Activated T-cell treated with anti-CD3 and anti-CD28 coated beads, Interleukin-2, amount 50 U/mL, for 24 hours (primary cell): ENCODE data around the gene EYS.
"Not testable (repeated sequence)": the region's sequence is repeated elsewhere in the genome, so short reads cannot be mapped to it uniquely, and the experiment has no call there.

Experiments
- DNase-seq: peaks from one replicate; pipeline ENCODE4 v3.0.0-alpha.2; 2020
- H3K27ac Mint-ChIP-seq: 2 replicates; pipeline ENCODE4 v1.8.0; 2020; ENCODE audit warnings: mild to moderate bottlenecking, mixed read lengths
- H3K27me3 Mint-ChIP-seq: 2 replicates; pipeline ENCODE4 v1.8.0; 2020; ENCODE audit warnings: mixed read lengths
- H3K36me3 Mint-ChIP-seq: 2 replicates; pipeline ENCODE4 v1.8.0; 2020; ENCODE audit warnings: low read depth, mixed read lengths
- H3K4me1 Mint-ChIP-seq: 2 replicates; pipeline ENCODE4 v1.8.0; 2020; ENCODE audit warnings: low read depth, mixed read lengths
- H3K4me3 Mint-ChIP-seq: 2 replicates; pipeline ENCODE4 v1.8.0; 2020; ENCODE audit warnings: mild to moderate bottlenecking, moderate library complexity, mixed read lengths
- H3K9me3 Mint-ChIP-seq: 2 replicates; pipeline ENCODE4 v1.8.0; 2020; ENCODE audit warnings: mixed read lengths

The EYS gene

GRCh38 chr6:65650086-65650485 is 56.9 kb downstream of the EYS start:
- H3K27me3 Mint-ChIP-seq, result no peaks in the 10 kb centered on the region
- no peak overlapping the region for H3K27ac Mint-ChIP-seq
- peaks cover 10% of the 10 kb centered on the region for H3K9me3 Mint-ChIP-seq
- no peaks in the 10 kb centered on the region for H3K36me3 Mint-ChIP-seq
- no peak overlapping the region for H3K4me3 Mint-ChIP-seq
- no peak for DNase-seq
- H3K4me1 Mint-ChIP-seq, result no peaks in the 10 kb centered on the region

- H3K27me3 Mint-ChIP-seq, result no peaks in the 10 kb centered on the region
- no peak overlapping the region for H3K27ac Mint-ChIP-seq
- no peaks in the 10 kb centered on the region for H3K36me3 Mint-ChIP-seq
- peaks cover 16% of the 10 kb centered on the region for H3K9me3 Mint-ChIP-seq
- H3K4me3 Mint-ChIP-seq, result no peak overlapping the region
- DNase-seq, result no peak
- no peaks in the 10 kb centered on the region for H3K4me1 Mint-ChIP-seq
Measured at GRCh38 chr6:65649392-65649791, 57.6 kb downstream of the EYS start.

GRCh38 chr6:65646544-65646943 is 60.5 kb downstream of the EYS start:
- H3K27me3 Mint-ChIP-seq, result no peaks in the 10 kb centered on the region
- H3K9me3 Mint-ChIP-seq, result peaks cover 18% of the 10 kb centered on the region
- no peak overlapping the region for H3K27ac Mint-ChIP-seq
- H3K36me3 Mint-ChIP-seq, result no peaks in the 10 kb centered on the region
- no peak for DNase-seq
- H3K4me1 Mint-ChIP-seq, result no peaks in the 10 kb centered on the region
- H3K4me3 Mint-ChIP-seq, result no peak overlapping the region

- peaks cover 19% of the 10 kb centered on the region for H3K9me3 Mint-ChIP-seq
- no peaks in the 10 kb centered on the region for H3K27me3 Mint-ChIP-seq
- no peak overlapping the region for H3K27ac Mint-ChIP-seq
- no peak for DNase-seq
- H3K4me1 Mint-ChIP-seq, result no peaks in the 10 kb centered on the region
- no peak overlapping the region for H3K4me3 Mint-ChIP-seq
- no peaks in the 10 kb centered on the region for H3K36me3 Mint-ChIP-seq
Measured at GRCh38 chr6:65642776-65643175, 64.2 kb downstream of the EYS start.

- Mint-ChIP-seq H3K27ac (no peak overlapping the region), H3K36me3 (no peaks in the 10 kb centered on the region), H3K9me3 (peaks cover 13% of the 10 kb centered on the region), H3K27me3 (no peaks in the 10 kb centered on the region), H3K4me1 (no peaks in the 10 kb centered on the region), H3K4me3 (no peak overlapping the region)
- no peak for DNase-seq
Measured at GRCh38 chr6:65638047-65638831, 68.8 kb downstream of the EYS start.

GRCh38 chr6:65637289-65638046 is 69.6 kb downstream of the EYS start:
- Mint-ChIP-seq H3K4me3 (no peak overlapping the region), H3K9me3 (peaks cover 13% of the 10 kb centered on the region), H3K36me3 (no peaks in the 10 kb centered on the region), H3K27ac (no peak overlapping the region), H3K4me1 (no peaks in the 10 kb centered on the region), H3K27me3 (no peaks in the 10 kb centered on the region)
- no peak for DNase-seq

GRCh38 chr6:65633501-65633900 is 73.5 kb downstream of the EYS start:
- peaks cover 10% of the 10 kb centered on the region for H3K9me3 Mint-ChIP-seq
- no peak overlapping the region for H3K27ac Mint-ChIP-seq
- H3K27me3 Mint-ChIP-seq, result no peaks in the 10 kb centered on the region
- no peaks in the 10 kb centered on the region for H3K36me3 Mint-ChIP-seq
- no peaks in the 10 kb centered on the region for H3K4me1 Mint-ChIP-seq
- no peak for DNase-seq
- no peak overlapping the region for H3K4me3 Mint-ChIP-seq

- Mint-ChIP-seq H3K9me3 (peaks cover 10% of the 10 kb centered on the region), H3K36me3 (no peaks in the 10 kb centered on the region), H3K27ac (no peak overlapping the region), H3K27me3 (no peaks in the 10 kb centered on the region), H3K4me1 (no peaks in the 10 kb centered on the region), H3K4me3 (no peak overlapping the region)
- no peak for DNase-seq
Measured at GRCh38 chr6:65631711-65632110, 75.3 kb downstream of the EYS start.

- DNase-seq, H3K9me3 Mint-ChIP-seq, H3K27ac Mint-ChIP-seq, H3K36me3 Mint-ChIP-seq, H3K4me1 Mint-ChIP-seq, H3K4me3 Mint-ChIP-seq, H3K27me3 Mint-ChIP-seq: not testable (repeated sequence)
Measured at GRCh38 chr6:65627434-65627999, 79.5 kb downstream of the EYS start.

GRCh38 chr6:65627015-65627414 is 80.0 kb downstream of the EYS start:
- Mint-ChIP-seq H3K4me1 (no peaks in the 10 kb centered on the region), H3K9me3 (peaks cover 4% of the 10 kb centered on the region), H3K27ac (no peak overlapping the region), H3K27me3 (no peaks in the 10 kb centered on the region), H3K36me3 (no peaks in the 10 kb centered on the region), H3K4me3 (no peak overlapping the region)
- no peak for DNase-seq

- H3K9me3 Mint-ChIP-seq, result no peaks in the 10 kb centered on the region
- H3K27me3 Mint-ChIP-seq, result no peaks in the 10 kb centered on the region
- no peaks in the 10 kb centered on the region for H3K4me1 Mint-ChIP-seq
- H3K36me3 Mint-ChIP-seq, result no peaks in the 10 kb centered on the region
- no peak for DNase-seq
- no peak overlapping the region for H3K27ac Mint-ChIP-seq
- H3K4me3 Mint-ChIP-seq, result no peak overlapping the region
Measured at GRCh38 chr6:65623566-65623965, 83.5 kb downstream of the EYS start.

- H3K27ac Mint-ChIP-seq, result no peak overlapping the region
- H3K9me3 Mint-ChIP-seq, result peaks cover 4% of the 10 kb centered on the region
- H3K36me3 Mint-ChIP-seq, result no peaks in the 10 kb centered on the region
- H3K27me3 Mint-ChIP-seq, result no peaks in the 10 kb centered on the region
- no peak for DNase-seq
- H3K4me1 Mint-ChIP-seq, result no peaks in the 10 kb centered on the region
- no peak overlapping the region for H3K4me3 Mint-ChIP-seq
Measured at GRCh38 chr6:65610746-65611145, 96.3 kb downstream of the EYS start.

GRCh38 chr6:65595540-65595939 is 111.5 kb downstream of the EYS start:
- Mint-ChIP-seq H3K27me3 (no peaks in the 10 kb centered on the region), H3K9me3 (peaks cover 20% of the 10 kb centered on the region), H3K4me1 (no peaks in the 10 kb centered on the region), H3K36me3 (no peaks in the 10 kb centered on the region), H3K4me3 (no peak overlapping the region), H3K27ac (no peak overlapping the region)
- no peak for DNase-seq

GRCh38 chr6:65570340-65570739 is 136.7 kb downstream of the EYS start:
- Mint-ChIP-seq H3K27me3 (no peaks in the 10 kb centered on the region), H3K9me3 (peaks cover 22% of the 10 kb centered on the region), H3K27ac (no peak overlapping the region), H3K4me3 (no peak overlapping the region), H3K4me1 (no peaks in the 10 kb centered on the region), H3K36me3 (no peaks in the 10 kb centered on the region)
- DNase-seq, result no peak

GRCh38 chr6:65569505-65569904 is 137.5 kb downstream of the EYS start:
- H3K4me3 Mint-ChIP-seq, result no peak overlapping the region
- no peak overlapping the region for H3K27ac Mint-ChIP-seq
- H3K9me3 Mint-ChIP-seq, result peaks cover 20% of the 10 kb centered on the region
- H3K4me1 Mint-ChIP-seq, result no peaks in the 10 kb centered on the region
- H3K27me3 Mint-ChIP-seq, result no peaks in the 10 kb centered on the region
- H3K36me3 Mint-ChIP-seq, result no peaks in the 10 kb centered on the region
- no peak for DNase-seq
